Measurements from ENCODE around the gene HCAR2.
"Not testable (repeated sequence)": the region's sequence is repeated elsewhere in the genome, so short reads cannot be mapped to it uniquely, and the experiment has no call there.

HCAR2 gene

DNA sequence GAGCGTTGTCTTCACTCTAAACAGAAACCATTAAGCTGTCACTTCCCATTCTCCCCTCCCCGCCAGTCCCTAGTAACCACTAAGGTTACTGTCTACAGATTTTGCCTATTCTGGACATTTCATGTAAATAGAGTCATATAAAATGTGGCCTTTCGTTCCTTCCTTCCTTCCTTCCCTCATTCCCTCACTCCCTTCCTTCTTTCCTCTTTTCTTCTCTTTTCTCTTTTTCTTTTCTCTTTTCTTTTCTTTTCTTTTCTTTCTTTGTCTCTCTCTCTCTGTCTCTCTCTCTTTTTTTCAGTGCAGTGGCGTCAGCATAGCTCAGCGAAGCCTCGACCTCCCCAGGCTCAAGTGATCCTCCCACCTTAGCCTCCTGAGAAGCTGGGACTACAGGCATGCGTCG lies 37.8 kb downstream of the HCAR2 start:
- no peak for DNase-seq (ENCODE audit: low spot score)

DNA sequence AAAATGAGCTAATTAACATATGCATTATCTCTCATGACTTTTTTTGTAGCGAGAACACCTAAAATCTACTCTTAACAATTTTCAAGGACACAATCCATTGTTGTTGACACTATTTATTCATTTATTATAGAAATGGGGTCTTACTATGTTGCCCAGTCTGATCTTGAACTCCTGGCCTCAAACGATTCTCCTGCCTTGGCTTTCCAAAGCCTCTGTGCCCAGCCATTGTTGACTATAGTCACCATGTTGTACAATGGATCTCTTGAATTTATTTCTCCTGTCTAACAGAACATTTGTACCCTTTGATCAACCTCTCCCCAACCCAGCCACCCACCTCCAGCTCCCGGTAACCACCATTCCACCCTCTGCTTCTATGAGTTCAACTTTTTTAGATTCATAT lies 41.2 kb downstream of the HCAR2 start:
- no peak for DNase-seq (ENCODE audit: low spot score)

DNA sequence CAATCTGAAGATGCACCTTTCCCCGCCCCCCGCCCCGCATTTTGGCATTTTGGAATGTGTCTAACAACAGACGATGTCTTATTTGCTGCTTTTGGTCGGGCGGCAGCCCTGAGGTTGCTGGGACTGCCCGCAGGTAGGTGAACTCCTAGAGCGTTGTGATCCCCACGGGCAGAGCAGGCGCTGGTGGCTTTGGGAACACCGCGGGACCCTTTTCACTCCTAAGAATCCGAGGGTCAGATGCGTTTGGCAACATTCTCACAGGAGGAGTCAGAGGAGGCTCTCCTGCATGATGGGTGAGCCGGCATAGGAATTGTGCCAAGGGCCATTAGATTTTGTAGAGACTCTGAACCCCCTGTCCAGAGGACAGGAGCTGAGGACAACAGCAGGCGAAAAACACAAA lies 41.9 kb downstream of the HCAR2 start:
- DNase-seq (ENCODE audit: low spot score), result no peak

DNA sequence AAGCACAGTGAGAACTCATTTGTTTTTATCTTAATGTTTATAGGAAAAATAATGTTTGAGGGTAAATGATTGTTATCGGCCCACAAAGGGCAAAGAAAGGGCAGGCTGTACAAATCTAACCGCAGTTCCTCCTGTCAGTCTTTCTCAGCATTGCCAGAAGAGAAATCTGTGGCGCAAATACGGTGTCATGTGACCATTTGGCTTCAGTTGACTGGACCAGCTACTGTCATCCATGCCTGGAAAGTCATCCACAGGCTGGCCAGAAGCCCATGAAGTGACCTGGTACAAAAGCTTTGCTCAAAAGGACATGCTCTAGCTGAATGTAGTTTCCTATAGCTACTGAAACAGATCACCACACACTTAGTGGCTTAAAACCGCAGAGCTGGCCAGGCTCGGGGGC lies 43.6 kb downstream of the HCAR2 start:
- no peak for DNase-seq (ENCODE audit: low spot score)

DNA sequence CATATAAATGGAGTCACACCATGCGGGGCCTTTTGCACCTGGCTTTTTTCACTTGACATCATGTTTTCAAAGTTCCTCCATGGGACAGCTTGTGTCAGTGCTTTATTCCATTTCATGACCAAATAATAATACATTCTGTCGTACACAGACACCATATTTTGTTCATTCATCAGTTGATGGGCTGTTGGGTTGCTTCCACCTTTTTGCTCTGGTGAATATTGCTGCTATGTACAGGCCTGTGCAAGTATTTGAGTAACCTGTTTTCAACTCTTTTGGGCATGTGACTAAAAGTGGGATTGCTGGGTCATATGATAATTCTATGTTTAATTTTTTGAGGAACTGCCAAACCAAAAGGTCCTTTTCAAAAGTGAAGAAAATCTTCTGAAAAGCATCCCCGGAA lies 46.9 kb downstream of the HCAR2 start:
- no peak for DNase-seq (ENCODE audit: low spot score)

DNA sequence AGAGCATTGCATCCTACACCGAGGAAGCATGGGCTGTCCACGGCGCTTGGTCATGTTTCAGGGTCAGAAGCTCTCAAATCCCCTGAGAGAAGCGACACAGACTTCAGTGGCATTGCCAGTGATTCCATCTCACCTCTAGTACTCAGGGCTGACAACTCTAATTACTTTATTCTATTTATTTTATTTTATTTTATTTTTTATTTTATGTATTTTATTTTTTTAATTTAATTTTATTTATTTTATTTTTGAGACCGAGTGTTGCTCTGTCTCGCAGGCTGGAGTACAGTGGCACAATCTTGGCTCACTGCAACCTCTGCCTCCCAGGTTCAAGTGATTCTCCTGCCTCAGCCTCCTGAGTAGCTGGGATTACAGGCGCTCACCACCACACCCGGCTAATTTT lies 49.9 kb downstream of the HCAR2 start:
- DNase-seq (ENCODE audit: low spot score), result not testable (repeated sequence)

DNA sequence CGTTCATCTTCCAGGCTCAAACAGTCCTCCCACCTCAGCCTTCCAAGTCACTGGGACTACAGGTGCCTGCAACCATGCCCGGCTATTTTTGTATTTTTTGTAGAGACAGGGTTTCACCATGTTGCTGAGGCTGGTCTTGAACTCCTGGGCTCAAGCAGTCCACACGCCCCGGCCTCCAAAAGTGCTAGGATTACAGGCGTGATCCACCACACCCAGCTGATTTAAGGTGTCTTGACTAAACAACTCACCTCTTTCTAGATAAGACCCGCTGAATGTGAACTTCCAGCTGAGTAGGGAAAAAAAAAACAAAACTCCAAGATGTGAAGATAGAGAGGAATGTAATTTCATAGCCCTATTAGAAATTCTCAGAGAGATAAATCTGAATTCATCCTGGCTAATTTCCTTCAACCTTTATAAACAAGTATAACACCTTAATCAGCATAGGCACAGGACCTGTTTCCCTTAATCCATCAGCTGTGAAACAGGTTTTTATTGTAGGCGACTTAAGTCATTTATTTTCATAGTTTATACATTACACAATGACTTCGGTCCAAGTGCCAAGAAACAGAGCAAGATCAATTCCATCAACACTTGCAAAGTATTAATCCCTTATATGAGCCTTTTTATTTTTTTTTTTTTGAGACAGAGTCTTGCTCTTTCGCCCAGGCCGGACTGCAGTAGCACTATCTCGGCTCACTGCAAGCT lies 51.5 kb downstream of the HCAR2 start:
- DNase-seq (ENCODE audit: low spot score), result no peak

Data from AG08395 (cell line).